Cerebellar nuclear complex (tissue), 1 donor: ENCODE measurements around the gene SORCS2.

Experiments
- DNase-seq, 2 experiments: peaks; one replicate each; lab custom pipeline; 2025; lab: John Stamatoyannopoulos, UW

SORCS2 gene

GRCh38 chr4:7393601-7394575, 201.6 kb downstream of the SORCS2 start:
- no peak for DNase-seq

GRCh38 chr4:7394681-7395451, 202.5 kb downstream of the SORCS2 start:
- no peak for DNase-seq

DNA sequence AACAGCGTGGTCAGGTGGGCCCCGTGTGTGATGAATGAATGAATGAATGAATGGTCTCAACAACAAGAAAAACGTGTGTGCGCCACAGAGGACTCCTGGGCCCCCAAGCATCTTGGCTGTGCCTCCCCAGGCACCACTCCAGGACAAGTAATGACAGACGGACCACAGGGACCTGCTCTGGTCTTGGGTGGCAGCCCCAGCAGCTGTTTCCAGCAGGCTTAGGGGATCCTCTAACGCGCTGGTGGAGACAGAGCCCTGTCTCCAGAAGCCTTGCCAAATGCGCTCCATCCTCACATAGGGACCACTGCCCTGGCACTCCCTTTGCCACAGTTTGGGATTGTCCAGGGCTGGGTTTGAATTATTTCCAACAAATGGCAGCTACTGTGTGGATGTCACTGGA, 203.3 kb downstream of the SORCS2 start:
- no peak for DNase-seq

GRCh38 chr4:7396186-7396910, 204.0 kb downstream of the SORCS2 start:
- DNase-seq, result no peak

DNA sequence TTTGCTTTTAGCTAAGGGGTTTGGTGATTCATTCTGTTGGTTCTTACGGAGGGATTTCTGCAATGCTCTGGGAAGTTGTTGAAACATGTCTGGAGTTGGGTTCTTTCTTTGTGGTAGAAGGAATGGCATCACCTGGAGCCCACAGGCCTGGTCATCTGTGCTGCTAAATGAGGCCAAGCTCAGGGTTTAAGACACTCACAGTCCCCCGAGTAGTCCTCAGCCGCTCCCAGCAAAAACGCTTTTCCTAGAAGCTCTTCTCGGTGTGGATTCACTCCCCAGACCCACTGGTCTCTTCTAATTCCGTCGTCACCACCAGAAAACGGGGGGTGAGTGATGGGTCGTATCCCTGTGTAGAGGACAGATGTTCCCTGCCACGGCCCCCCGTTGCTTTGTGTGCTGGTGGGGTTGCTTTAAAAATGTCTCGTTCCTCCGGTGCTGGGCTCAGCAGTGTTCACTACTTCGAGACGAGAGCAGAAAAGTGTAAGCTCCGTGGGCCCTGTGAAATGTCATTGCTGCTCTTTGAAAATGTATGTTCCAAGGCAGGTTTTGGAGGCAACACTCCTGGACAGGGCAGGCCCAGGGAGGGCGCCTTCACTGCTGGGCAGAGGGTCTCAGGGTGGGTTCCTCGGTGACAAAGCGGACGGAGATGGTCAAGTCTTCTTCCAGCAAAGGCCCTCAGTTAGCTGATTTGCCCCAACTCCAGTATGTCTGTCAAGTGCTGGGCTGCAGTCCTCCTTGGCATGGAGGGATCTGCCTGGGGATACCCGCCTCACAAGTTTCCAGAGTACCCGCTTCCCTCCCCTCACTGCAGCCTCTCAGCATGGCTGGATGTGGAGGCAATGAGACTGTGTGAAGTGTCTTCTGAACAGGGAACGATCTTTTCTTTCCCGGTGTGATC, 205.1 kb downstream of the SORCS2 start:
- DNase-seq, result no peak

- no peak for DNase-seq
Observed at GRCh38 chr4:7398104-7398423, 205.7 kb downstream of the SORCS2 start.

DNA sequence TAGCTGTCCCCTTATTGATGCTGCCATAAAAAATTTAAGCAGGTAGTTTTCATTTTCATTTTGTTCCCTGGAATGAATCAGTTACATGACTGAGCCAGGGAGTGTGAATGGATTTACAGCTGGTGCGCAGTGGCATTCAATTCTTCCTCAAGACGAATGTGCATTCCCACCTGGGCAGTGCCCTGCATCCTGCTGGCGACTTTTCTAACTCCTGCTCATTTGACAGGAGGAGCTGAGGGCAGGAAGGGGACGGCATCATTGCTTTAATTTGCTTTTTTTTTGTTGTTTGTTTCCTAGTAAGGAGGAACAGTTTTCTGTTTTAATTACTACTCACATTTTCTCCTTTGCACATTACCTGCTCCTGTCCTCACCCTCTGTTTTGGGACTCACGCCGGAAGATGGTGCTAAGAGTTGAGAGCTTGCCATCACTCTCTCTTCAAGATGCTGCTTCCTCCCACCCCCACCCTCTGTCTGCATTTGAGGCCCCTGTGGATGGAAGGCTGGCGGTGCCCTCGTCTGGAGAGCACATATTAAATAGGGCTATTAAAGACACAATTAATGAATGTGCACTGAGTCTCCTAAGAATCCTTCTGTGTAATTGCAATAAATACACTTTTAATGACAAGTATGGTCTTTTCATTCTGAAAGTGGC, 206.6 kb downstream of the SORCS2 start:
- no peak for DNase-seq

GRCh38 chr4:7399440-7400234, 207.3 kb downstream of the SORCS2 start:
- no peak for DNase-seq

DNA sequence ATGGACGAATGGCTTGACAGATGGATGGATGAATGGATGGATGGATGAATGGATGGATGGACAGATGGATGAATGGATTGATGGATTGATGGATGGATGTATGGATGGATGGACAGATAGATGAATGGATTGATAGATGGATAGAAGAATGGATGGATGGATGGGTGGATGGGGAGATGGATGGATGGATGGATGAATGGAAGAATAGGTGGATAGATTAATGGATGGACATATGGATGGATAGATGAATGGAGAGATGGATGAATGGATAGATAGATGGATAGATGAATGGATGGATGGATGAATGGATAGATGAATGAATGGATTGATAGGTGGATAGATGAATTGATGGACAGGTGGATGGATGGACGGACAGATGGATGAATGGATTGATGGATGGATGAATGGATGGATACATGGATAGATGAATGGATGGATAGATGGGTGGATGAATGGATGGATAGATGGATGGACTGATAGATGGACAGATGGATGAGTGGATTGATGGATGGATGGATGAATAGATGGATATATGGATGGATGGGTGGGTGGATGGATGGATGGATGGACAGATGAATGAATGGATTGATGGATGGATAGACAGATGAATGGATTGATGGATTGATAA, 208.4 kb downstream of the SORCS2 start:
- DNase-seq, result no peak

DNA sequence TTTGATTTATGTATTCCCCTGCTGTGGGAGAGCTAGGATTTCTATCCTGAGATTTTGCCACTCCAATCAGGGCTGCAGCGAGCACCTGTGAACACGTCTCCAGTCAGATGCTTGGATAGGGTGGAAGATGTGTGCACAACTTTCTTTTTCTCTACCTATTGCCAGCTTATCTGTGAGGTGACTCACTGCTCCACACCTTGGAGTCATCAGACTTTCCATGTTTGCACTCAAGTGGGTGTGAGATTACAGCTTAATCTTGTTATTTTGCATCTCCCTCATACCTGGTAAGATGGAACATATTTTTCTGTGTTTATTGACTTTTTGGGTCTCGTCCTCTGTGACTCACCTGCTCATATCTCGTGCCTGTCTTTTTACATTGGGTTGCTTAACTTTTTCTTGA, 210.2 kb downstream of the SORCS2 start:
- no peak for DNase-seq

- no peak for DNase-seq
Observed at GRCh38 chr4:7403001-7403400, 210.7 kb downstream of the SORCS2 start.

- no peak for DNase-seq
Observed at GRCh38 chr4:7408166-7408565, 215.8 kb downstream of the SORCS2 start.

DNA sequence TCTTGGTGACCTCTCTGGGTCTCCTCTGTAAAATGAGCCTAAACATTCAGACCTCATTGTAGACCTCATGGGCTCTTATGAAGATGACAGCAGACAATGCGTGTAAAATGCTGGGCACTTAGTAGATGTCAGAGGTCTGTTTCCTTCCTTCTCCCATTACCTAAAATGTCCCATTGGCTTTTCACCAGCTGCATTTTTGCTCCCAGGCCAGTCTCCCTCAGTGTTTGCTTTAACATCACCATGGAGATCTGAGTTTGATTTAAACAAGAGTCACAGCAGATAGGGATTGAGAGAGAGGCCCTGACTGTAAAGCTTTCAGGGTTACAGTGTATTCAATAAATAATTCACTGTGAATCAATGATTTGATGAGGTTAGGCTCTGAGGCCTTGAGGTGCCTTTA, 218.1 kb downstream of the SORCS2 start:
- DNase-seq, result no peak

- DNase-seq, result no peak
Observed at GRCh38 chr4:7411491-7411890, 219.2 kb downstream of the SORCS2 start.

DNA sequence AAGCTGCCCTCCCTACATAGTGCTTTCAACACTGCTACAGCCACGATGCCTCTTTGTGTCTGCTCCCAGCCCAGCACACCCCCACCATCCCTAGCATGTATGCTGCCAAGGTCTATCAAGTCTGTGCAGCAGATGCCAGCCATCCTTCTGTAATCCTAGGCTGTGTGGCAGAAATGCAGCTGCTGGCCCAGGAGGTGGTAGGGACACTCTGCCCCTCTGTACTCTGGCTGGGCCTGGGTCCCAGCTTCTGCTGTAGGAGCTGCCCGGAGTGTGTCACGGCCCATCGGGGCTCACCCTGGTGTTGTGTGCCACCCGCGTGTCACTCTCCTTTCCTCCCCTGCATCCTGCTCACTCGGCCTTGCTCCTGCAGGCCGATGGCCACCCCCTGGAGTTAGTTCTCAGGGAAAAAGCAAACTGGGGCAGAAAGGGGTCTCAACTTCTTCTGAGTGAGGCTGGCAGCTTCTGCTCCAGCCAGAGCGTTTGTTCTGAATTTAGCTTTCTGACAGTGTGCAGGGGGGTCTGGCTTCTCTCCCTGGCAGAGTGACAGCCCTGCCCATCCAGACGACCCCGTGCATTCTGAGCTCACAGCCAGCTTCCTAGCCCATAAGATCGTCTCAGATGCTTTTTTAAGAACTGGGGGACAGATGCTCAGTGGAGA, 219.7 kb downstream of the SORCS2 start:
- DNase-seq, result no peak

- DNase-seq, result no peak
Observed at GRCh38 chr4:7412554-7412912, 220.2 kb downstream of the SORCS2 start.

GRCh38 chr4:7414046-7414445, 221.7 kb downstream of the SORCS2 start:
- DNase-seq, result no peak

- no peak for DNase-seq
Observed at GRCh38 chr4:7414736-7415510, 222.6 kb downstream of the SORCS2 start.
